Stimulated activated CD4-positive, alpha-beta T cell treated with anti-CD3 and anti-CD28 coated beads, TNF-alpha, amount 100 ng/mL, for 48 hours (primary cell): Measurements from ENCODE around the gene SIL1.
"Not testable (repeated sequence)": the region's sequence is repeated elsewhere in the genome, so short reads cannot be mapped to it uniquely, and the experiment has no call there.

Source experiments
- DNase-seq, 3 donors: peaks; one replicate each; pipeline ENCODE4 v3.0.0-alpha.2; 2020; ENCODE audit warnings: low read depth in 3 of 3

SIL1 gene

DNA sequence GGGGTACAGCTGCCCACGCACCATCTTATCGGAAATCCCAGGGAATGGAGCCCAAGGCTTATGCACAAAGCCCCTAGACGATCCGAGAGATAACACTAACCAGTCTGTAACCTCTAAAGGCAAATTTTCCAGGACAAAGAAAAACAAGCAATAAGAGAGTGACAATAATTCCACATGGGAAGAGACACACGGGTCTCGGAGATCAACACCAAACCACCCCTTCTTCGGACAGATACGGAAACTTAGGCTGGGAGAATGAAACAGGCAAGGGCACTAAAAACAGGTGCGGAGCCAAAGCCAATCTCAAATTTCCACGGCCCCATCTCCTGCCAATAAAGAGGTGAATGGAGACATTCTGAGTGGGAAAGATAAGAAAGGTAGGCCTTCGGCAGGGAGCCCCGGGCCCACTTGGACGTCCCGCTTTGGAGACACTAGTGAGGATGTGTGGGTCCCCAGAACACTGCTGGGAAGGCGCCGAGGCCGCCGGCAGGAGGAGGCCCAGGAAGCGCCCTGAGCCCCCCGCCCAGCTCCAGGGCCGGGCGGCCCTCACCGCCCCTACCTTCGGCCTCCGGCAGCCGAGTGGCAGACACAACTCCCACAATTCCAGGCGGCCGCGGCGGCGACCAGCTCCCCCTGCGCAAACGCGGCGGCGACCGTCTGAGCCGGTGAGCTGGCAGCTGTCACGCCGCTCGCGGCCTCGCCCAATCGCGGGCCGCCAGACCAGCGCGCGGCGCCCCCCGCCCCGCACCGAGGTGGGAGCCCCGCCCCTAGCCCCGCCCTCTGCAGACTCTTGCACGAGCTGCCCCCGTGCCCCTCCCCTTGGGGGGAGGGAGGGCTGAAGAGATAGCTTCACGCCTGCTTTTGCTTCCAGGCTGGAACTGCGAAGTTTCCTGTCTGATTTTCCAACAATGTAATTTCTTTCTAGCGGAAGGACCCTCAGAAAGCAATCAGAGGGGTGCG, at the start of gene SIL1:
SIL1 (minus strand) TSS at position 659 of the 960 bp plus-strand sequence. CDS start 70,525 bp downstream, outside the sequence.
- DNase-seq: peak; percentile 93 to 98 (median 95)

DNA sequence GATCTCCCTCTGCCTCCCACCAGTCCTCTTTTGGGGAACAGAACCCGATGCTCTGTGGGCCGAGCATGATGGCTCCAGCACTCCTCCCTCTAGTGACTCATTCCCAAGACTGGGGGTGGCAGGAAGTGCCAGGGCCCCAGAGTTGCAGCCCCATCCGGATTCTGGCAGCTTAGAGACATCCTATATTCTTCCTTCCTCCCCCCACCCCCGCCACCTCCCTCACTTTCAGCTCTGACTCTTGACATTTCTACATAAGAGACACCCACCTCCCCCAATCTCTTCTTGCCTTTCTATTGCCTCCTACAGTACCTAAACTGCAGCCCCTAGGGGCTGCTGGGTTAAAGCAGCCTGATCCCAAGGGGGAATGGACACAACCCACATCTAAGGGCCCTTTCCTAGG, 48.2 kb upstream of the SIL1 start:
- peak; percentile 35 to 57 (median 55) for DNase-seq

DNA sequence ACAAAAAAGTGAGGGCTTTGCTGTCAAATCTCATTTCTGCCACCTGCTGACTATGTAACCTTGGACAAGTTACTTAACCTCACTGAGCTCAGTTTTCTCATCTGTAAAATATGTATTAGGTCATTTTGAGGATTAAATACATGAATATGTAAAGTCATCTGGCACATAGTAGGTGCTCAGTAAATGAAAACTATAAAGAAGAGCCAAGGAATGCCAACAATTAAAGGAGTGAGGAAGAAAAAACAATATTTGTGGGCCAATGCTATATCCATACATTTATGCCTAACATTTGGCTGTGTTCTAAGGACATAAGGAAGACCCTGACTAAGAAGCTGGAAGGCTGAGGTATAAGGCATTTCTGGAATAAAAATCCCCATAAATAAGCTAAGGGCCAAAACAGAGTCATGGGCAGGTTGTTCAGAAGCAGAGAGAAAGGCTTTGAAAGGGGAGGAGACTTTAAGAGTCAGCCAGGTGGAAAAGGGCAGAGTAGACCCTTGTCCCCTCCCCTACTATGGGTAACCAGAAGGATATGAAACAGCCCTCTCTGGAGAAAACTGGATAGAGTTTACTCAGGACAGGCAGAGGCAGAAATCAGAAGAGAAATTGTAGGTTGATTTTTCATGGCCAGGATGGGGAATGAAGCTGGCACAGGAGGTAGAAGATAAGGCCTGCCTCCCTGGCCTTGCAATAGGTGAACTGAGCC, 47.6 kb upstream of the SIL1 start:
- no peak for DNase-seq

DNA sequence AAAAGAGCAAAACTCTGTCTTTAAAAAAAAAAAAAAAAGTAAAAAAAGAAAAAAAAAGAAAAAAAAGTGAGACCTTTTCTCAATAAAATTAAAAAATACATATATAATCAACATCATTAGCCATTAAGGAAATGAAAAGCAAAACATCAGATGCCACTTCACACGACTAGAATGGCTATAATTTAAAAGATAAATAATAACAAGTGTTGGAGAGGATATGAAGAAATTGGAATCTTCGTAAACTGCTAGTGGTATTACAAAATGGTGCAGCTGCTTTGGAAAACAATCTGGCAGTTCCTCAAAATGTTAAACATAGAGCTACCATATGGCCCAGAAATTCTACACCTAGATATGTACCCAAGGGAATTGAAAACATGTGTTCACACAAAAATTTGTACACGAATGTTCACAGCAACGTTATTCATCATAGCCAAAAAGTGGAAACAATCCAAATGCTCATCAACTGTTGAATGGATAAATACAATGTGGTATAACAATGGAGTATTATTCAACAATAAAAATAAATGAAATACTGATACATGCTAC, 45.3 kb upstream of the SIL1 start:
- no peak for DNase-seq

DNA sequence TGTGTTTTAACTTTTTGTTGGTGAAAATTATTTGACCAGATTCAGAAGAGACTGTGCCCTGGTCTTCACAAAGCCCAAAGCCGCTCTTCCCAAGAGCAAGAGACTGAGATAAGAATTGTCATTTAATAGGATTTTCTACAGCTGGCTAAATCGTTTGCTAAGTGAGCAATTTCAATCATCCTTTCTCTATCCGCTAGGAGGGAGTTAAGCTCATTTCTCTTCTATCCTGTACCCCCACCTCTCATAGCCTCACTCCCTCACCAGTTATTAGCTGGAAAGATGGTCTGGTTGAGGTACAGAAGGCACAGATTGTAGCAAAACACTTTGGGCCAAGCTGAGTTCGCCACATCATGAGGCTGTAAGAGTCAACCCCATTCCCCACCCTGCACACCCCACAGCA, 43.0 kb upstream of the SIL1 start:
- DNase-seq: no peak

DNA sequence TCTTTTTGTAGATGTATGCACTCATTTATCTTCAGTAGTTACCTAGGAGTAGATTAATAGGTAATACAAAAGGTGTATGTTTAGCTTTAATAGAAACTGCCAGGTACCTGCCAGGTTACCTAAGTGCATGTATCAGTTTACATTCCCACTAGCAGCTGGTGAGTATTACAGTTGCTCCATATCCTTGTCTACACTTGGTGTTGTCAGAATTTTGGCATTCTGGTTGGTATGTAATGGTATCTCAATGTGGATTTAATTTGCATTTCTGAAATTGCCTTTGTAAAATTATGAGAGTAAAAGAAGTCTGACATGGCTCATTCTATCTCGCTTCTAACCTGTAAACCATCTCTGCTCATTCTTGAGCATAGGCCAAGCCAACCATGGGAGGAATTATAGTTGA, 38.3 kb upstream of the SIL1 start:
- DNase-seq: no peak

DNA sequence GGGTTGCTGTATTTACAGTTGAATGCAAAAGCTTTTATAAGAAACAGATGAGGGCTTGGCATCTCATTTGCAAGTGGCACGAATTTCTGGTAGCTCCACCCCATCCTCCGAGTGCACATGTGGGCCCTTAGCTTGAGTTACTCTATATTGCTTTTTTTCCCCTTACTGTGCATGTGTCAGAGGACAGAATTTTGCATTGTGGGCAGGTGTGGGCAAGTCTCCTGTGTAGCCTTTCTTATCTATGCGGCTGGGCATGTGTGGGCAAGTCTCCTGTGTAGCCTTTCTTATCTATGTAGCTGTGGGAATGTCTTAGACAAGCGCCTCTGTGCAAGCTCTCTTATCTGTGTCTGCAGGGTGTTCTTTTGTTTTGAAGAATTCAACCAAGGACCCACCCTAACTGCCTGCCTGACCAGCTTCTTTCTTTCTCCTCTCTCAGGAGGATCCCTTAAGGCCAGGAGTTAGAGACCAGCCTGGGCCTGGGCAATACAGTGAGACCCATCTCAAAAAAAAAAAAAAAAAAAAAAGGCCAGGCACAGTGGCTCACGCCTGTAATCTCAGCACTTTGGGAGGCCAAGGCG, 34.1 kb upstream of the SIL1 start:
- no peak for DNase-seq

DNA sequence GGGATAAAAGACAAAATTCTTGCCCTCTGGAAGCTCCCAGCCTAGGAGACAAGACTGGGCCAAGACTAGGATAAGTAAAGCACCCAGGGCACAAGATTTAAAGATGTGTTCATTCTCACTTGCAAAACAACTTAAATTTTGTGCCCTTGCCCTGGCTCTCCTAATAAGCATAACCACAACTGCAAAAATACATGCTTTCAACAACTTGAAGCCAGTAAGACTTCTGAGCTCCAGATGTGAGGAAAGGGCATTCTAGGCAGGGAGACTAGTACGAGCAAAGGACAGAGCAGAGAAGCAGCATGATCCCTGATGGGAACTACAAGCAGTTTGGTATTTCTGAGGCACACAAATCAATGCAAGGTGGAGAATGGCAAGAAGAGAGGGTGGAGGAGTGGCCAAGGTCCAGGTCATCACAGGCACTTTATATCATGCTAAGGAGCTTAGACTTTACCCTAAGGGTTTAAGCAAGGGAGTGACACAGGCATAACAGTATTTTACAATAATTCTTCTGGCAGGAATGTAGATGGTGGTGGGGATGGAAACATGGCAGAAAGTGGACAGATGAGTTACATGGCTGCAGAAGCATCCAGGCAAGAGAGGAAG, 30.1 kb upstream of the SIL1 start:
- DNase-seq: no peak

DNA sequence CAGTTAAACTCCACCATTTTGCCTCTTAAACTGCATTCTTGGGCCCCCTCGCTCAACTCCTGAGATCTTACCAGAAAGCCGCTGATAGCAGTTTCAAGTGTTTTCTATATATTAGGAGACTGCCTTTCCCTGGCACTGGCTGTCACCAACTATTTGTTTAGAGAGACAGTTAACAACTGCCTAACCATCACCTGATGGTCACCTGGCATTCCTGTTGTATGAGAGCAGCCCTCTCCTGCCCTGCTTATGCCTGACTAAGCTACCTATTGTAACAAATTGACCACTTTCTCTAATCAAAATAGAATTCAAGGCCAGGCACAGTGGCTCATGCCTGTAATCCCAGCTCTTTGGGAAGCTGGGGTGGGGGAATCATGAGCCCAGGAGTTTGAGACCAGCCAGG, 28.0 kb upstream of the SIL1 start:
- DNase-seq: no peak

DNA sequence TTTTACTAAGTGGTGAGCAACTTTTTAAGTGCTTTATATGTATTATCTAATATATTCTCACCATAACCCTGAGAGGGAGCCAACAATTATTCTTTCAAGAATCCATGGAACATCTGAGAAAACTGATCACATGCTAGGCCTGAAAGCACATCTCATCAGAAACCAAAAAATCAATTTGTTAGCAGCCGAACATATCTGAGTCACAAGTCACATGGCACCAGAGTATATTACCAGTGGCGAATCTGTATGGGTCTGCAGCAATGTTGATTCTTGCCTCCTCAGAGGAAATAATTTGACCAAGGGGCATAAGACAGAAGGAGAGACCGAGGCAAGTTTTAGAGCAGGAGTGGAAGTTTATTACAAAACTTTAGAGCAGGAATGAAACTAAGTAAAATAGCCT, 25.3 kb upstream of the SIL1 start:
- DNase-seq: no peak

DNA sequence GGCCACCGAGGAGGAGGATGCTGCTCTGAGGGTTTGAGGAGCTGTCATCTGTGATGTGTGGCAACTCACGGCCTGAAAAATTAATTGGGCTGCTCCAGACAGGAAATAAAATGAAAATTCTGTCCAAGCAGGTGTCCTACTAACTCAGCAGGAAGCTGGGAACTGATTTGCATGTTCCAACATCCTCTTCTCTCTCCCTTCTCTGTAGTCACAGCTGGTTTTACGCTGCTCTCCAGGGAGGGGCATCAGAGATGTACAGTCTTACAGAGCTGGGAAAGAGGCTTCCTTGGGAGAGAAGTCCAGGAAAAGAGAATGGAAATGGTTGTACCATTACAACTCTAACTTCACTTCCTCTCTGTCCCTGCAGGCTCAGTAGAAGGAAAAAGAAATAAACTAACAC, 24.2 kb upstream of the SIL1 start:
- no peak for DNase-seq

DNA sequence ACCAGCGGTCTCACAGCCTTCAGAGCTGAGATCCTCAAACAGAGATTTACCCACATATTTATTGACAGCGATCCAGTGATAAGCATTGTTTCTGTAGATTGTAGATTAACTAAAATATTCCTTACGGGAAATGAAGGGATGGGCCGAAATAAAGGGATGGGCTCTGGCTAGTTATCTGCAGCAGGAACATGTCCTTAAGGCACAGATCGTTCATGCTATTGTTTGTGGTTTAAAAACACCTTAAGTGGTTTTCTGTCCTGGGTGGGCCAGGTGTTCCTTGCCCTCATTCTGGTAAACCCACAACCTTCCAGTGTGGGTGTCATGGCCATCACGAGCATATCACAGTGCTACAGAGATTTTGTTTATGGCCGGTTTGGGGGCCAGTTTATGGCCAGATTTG, 19.9 kb upstream of the SIL1 start:
- DNase-seq: not testable (repeated sequence)

DNA sequence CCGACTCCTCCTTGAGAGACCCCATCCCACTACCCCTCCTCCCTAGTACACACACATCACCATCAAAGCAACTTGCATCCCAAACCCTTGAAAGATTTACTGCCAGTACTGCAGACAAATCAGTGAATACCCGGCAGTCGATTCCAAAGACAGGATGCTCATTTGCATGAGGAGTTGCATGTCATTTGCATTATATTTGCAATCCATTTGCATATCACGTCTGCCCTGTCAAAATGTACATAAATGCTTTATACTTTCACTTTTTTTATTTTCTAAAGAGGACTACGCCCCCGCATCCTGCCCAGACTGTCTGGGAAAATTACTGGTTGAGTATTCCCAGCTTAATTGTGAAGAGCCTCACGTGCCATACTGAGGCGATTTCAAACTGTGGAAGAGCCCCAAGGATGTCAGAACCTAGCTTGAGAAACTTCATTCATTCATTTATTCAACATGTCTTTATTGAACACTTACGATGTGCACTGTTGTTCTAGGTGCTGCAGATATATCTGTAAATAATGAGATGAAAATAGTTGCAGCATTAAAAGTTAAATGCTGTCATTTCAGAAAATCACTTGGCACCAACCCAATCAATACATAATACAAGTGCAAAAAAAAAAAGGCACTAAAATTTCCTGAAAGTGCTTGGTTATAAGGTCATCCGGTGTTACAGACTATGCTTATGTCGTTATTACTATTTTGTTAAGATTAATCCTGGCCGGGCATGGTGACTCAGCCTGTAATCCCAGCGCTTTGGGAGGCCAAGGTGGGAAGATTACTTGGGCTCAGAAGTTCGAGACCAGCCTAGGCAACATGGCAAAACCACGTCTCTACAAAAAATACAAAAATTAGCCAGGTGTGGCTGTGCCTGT, 17.2 kb upstream of the SIL1 start:
- DNase-seq: no peak

DNA sequence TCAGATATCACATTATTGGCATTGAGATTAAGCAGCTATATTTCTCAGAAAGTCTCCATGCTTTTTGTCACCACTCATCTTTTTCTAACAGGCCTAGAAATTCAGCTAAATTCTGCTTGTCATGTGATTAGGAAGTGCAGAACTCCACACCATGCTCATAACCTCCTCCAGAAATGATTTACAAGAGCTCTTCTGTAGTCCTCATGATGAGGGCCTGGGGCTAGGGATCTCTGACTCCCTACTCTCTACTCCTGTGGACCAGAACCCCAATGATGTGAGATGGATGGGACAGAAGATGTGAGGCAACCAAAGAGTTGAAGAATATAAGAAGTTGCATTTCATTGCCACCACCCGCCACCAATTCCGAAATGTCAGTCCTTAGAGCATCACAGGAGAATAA, 16.5 kb upstream of the SIL1 start:
- no peak for DNase-seq

DNA sequence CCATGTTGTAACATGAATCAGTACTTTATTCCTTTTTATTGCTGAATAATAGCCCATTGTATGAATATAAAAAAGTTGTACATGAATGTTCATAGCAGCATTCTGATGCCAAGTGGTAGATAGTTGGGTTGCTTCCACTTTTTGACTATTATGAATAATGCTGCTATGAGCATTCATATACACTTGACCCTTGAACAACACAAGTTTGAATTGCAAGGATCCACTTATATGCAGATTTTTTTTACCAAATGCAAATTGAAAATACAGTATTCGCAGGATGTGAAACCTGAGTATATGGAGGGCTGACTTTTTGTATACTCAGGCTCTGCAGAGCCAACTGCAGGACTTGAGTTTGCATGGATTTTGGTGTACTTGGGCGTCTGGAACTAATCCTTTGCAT, 14.7 kb upstream of the SIL1 start:
- no peak for DNase-seq

DNA sequence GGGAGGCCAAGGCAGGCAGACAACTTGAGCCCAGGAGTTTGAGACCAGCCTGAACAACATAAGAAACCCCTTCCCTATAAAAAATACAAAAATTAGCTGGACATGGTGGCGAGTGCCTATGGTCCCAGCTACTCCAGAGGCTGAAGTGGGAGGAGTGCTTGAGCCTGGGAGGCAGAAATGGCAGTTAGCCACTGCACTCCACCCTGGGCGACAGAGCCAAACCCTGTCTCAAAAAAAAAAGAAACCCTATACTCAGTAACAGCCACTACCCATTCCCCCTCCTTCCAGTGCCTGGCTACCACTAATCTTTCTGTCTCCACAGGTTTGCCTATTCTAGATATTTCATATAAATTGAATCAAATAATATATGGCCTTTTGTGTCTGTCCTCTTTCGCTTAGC, 14.3 kb upstream of the SIL1 start:
- DNase-seq: no peak

DNA sequence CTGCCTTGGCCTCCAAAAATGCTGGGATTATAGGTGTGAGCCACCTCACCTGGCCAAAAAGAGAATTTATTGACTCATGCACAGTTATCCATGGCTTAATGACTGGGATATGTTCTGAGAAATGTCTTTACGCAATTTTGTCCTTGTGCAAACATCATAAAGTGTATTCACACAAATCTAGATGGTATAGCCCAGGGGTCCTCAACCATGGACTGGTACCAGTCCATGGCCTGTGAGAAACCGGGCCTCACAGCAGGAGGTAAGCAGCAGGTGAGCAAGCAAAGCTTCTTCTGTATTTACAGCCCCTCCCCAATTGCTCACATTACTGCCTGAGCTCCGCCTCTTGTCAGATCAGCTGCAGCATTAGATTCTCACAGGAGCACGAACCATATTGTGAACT, 12.4 kb upstream of the SIL1 start:
- no peak for DNase-seq

DNA sequence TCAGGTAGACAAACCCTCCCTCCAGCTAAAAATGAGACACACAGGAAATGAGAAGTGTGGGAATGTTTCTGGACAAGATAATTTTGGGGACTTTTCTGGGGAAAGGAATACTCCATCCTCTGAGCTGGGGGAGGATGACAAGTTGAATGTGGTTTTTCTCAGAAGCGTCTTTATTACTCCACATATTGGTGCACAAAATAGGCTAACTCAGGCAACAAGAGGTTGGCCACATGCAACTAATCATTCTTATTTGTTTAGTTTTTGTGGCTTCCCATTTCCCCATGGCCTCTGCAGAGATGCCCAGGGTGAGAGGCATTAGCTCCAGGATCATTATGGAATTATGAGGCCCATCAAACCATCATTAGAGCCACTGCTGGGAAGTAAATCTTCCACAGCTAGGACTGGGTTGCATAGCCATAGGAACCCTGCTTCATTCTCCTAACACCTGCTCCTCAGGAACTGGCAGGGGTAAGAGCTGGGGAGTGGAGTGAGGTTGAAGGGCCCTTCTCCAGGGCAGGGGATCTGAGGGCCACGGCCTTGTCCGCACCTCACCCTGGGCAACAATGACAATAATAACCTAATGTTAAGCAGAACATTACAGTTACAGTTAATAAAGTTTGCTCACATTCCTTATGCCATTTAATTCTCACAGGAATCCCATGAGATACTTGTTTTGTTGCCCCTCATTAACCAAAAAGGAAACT, 9.3 kb upstream of the SIL1 start:
- no peak for DNase-seq

DNA sequence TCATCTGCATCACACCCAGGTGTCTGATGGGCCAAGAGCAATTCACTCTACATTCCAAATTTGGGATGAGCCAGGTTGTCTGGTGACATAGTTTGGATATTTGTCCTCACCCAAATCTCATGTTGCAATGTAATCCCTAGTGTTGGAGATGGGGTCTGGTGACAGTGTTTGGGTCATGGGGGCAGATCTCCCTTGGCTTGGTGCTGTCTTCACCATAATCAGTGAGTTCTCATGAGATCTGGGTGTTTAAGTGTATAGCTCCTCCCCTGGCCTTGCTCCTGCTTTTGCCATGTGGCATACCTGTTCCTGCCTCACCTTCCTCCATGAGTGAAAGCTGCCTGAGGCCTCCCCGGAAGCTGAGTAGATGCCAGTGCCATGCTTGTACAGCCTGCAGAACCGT, 7.4 kb upstream of the SIL1 start:
- no peak for DNase-seq

DNA sequence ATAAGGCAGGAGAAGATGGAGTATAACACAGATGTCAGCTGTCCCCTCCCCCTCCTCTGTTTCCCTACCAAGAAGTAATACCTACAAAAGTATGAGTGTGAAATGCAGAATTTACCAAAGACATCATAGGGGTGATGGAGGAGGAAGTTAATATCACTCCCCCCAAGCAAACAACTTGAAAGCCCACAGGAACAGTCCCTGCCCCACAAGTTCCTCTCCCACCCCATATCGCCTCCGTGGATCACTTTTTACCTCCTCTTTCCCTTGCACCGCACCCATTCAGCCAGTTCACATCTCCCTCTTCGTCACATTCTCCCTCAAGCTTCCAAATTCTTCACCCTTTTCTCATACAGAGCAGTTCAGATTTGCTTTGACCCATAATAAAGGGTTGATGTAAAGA, 7.0 kb upstream of the SIL1 start:
- no peak for DNase-seq
